Neural cell (in vitro differentiated cells): ENCODE measurements around the gene CD8B2.
"Not testable (repeated sequence)": the region's sequence is repeated elsewhere in the genome, so short reads cannot be mapped to it uniquely, and the experiment has no call there.

ENCODE experiments used
- EP300 ChIP-seq: fragments of 450-650 bp; conservative IDR thresholded peaks from 2 replicates; pipeline ENCODE4 v1.6.1; 2014; ENCODE audit warnings: antibody characterized with exemption, mild to moderate bottlenecking, moderate library complexity; ENCODE audit not compliant: poor library complexity, severe bottlenecking
- EZH2 ChIP-seq: fragments of 200-600, 300-800 bp; shearing (Covaris generic), sonication (generic); IDR thresholded peaks from 2 replicates; pipeline ENCODE4 v1.6.1; 2014; ENCODE audit warnings: antibody characterized with exemption, low read length, borderline replicate concordance, mild to moderate bottlenecking; ENCODE audit not compliant: insufficient read depth, poor library complexity, severe bottlenecking
- RAD21 ChIP-seq: fragments of 450-650 bp; conservative IDR thresholded peaks from 2 replicates; pipeline ENCODE4 v1.6.1; 2014; ENCODE audit warnings: antibody characterized with exemption, mild to moderate bottlenecking, moderate library complexity
- TF ChIP-seq, protein P1 (sequence below): fragments of 450-650 bp; IDR thresholded peaks from 2 replicates; pipeline ENCODE4 v1.5.1; 2014; ENCODE audit warnings: antibody characterized with exemption, mild to moderate bottlenecking, moderate library complexity; ENCODE audit not compliant: poor library complexity, severe bottlenecking
- TF ChIP-seq, protein P2 (sequence below): IDR thresholded peaks from 2 replicates; pipeline ENCODE4 v1.6.1; 2012; ENCODE audit warnings: borderline replicate concordance

DNA sequence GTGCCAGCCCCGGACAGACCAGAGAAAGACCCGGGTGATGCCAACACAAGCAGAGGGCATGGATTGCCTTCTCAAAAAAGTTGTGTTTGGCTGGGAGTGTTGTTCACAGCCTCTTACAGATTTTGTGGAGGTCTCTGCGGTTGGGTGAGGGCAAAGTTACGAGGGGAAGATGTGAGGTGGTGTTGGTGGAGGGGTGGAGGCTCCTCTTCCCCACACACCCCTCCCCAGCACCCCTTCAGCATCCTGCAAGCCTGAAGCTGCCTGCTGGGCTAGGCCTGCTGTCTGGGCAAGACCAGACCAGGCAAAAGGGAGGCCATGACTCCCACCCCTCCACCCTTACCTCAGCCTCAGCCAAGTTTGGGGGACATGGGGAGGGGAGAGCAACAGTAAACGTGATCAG is 26.2 kb downstream of the CD8B2 start:
- TF ChIP-seq, protein P1, sequence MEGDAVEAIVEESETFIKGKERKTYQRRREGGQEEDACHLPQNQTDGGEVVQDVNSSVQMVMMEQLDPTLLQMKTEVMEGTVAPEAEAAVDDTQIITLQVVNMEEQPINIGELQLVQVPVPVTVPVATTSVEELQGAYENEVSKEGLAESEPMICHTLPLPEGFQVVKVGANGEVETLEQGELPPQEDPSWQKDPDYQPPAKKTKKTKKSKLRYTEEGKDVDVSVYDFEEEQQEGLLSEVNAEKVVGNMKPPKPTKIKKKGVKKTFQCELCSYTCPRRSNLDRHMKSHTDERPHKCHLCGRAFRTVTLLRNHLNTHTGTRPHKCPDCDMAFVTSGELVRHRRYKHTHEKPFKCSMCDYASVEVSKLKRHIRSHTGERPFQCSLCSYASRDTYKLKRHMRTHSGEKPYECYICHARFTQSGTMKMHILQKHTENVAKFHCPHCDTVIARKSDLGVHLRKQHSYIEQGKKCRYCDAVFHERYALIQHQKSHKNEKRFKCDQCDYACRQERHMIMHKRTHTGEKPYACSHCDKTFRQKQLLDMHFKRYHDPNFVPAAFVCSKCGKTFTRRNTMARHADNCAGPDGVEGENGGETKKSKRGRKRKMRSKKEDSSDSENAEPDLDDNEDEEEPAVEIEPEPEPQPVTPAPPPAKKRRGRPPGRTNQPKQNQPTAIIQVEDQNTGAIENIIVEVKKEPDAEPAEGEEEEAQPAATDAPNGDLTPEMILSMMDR: not testable (repeated sequence)
- TF ChIP-seq EZH2, EP300, RAD21: not testable (repeated sequence)
- TF ChIP-seq, protein P2, sequence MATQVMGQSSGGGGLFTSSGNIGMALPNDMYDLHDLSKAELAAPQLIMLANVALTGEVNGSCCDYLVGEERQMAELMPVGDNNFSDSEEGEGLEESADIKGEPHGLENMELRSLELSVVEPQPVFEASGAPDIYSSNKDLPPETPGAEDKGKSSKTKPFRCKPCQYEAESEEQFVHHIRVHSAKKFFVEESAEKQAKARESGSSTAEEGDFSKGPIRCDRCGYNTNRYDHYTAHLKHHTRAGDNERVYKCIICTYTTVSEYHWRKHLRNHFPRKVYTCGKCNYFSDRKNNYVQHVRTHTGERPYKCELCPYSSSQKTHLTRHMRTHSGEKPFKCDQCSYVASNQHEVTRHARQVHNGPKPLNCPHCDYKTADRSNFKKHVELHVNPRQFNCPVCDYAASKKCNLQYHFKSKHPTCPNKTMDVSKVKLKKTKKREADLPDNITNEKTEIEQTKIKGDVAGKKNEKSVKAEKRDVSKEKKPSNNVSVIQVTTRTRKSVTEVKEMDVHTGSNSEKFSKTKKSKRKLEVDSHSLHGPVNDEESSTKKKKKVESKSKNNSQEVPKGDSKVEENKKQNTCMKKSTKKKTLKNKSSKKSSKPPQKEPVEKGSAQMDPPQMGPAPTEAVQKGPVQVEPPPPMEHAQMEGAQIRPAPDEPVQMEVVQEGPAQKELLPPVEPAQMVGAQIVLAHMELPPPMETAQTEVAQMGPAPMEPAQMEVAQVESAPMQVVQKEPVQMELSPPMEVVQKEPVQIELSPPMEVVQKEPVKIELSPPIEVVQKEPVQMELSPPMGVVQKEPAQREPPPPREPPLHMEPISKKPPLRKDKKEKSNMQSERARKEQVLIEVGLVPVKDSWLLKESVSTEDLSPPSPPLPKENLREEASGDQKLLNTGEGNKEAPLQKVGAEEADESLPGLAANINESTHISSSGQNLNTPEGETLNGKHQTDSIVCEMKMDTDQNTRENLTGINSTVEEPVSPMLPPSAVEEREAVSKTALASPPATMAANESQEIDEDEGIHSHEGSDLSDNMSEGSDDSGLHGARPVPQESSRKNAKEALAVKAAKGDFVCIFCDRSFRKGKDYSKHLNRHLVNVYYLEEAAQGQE: not testable (repeated sequence)
